Astrocyte (in vitro differentiated cells and primary cell): ENCODE data around the gene CLCN1. TPM values are rescaled to one million over a fixed set of nuclear protein-coding genes. Genes with fewer than 3 reads are reported as not detected.

Experiments used
- DNase-seq: peaks from one replicate; pipeline ENCODE4 v3.0.0-alpha.2; 2010; ENCODE audit warnings: low read depth
- FAIRE-seq: peaks from 2 replicates; lab custom pipeline; 2011; peaks lifted over from hg19 to GRCh38; lab: Jason Lieb, UNC
- H2AFZ ChIP-seq: 2 replicates; pipeline ENCODE4 v1.6.0; 2012; ENCODE audit warnings: low read depth, low read length, inconsistent platforms
- H3K27ac ChIP-seq: 2 replicates; pipeline ENCODE4 v1.5.1; 2011; ENCODE audit warnings: low read depth, low read length, inconsistent platforms
- H3K27me3 ChIP-seq: 2 replicates; pipeline ENCODE4 v1.6.0; 2011; ENCODE audit warnings: low read length, inconsistent platforms; ENCODE audit not compliant: insufficient read depth
- H3K36me3 ChIP-seq: 2 replicates; pipeline ENCODE4 v1.5.1; 2011; ENCODE audit warnings: low read length, inconsistent platforms; ENCODE audit not compliant: insufficient read depth
- H3K4me1 ChIP-seq: 2 replicates; pipeline ENCODE4 v1.5.1; 2011; ENCODE audit warnings: low read length, inconsistent platforms; ENCODE audit not compliant: insufficient read depth
- H3K4me2 ChIP-seq: 2 replicates; pipeline ENCODE4 v1.6.0; 2012; ENCODE audit warnings: low read length, inconsistent platforms
- H3K4me3 ChIP-seq: 2 replicates; pipeline ENCODE4 v1.5.1; 2011; ENCODE audit warnings: low read depth, mild to moderate bottlenecking, low read length, inconsistent platforms; ENCODE audit not compliant: insufficient read depth
- H3K79me2 ChIP-seq: 2 replicates; pipeline ENCODE4 v1.6.0; 2012; ENCODE audit warnings: mild to moderate bottlenecking, low read length, inconsistent platforms; ENCODE audit not compliant: insufficient read depth
- H3K9ac ChIP-seq: 2 replicates; pipeline ENCODE4 v1.6.0; 2012; ENCODE audit warnings: mild to moderate bottlenecking, low read length, inconsistent platforms
- H3K9me3 ChIP-seq: 2 replicates; pipeline ENCODE4 v1.5.1; 2012; ENCODE audit warnings: low read depth, mild to moderate bottlenecking, low read length, inconsistent platforms; ENCODE audit not compliant: insufficient read depth
- H4K20me1 ChIP-seq: 2 replicates; pipeline ENCODE4 v1.6.0; 2012; ENCODE audit warnings: low read length, inconsistent platforms; ENCODE audit not compliant: insufficient read depth
- H3K27ac Mint-ChIP-seq: one replicate; pipeline ENCODE4 v1.8.0; 2021; ENCODE audit warnings: mild to moderate bottlenecking, mixed read lengths; ENCODE audit not compliant: unreplicated experiment
- H3K27me3 Mint-ChIP-seq: one replicate; pipeline ENCODE4 v1.8.0; 2021; ENCODE audit warnings: low read depth, mixed read lengths; ENCODE audit not compliant: unreplicated experiment
- H3K36me3 Mint-ChIP-seq: one replicate; pipeline ENCODE4 v1.8.0; 2021; ENCODE audit warnings: low read depth, mixed read lengths; ENCODE audit not compliant: unreplicated experiment
- H3K4me1 Mint-ChIP-seq: one replicate; pipeline ENCODE4 v1.8.0; 2021; ENCODE audit warnings: low read depth, mixed read lengths; ENCODE audit not compliant: unreplicated experiment
- H3K4me3 Mint-ChIP-seq: one replicate; pipeline ENCODE4 v1.8.0; 2021; ENCODE audit warnings: mild to moderate bottlenecking, moderate library complexity, mixed read lengths; ENCODE audit not compliant: unreplicated experiment
- H3K9me3 Mint-ChIP-seq: one replicate; pipeline ENCODE4 v1.8.0; 2021; ENCODE audit warnings: mild to moderate bottlenecking, mixed read lengths; ENCODE audit not compliant: unreplicated experiment
- CTCF ChIP-seq: IDR thresholded peaks from 2 replicates; pipeline ENCODE4 v1.5.1; 2011; ENCODE audit warnings: low read depth, mild to moderate bottlenecking, inconsistent platforms, low read length, moderate library complexity; ENCODE audit not compliant: insufficient read depth
- EZH2 ChIP-seq: IDR thresholded peaks from 2 replicates; pipeline ENCODE4 v1.6.1; 2012; ENCODE audit warnings: mild to moderate bottlenecking, low read length, inconsistent platforms; ENCODE audit not compliant: insufficient read depth
- total RNA-seq: library from RNA; stranded (reverse); gene quantifications from 2 replicates; pipeline ENCODE4 v1.2.1, GENCODE V29; 2021

Gene CLCN1
- total RNA-seq, 1 donor from 2014 or later: not detected

- Mint-ChIP-seq H3K9me3 (no peaks in the 10 kb centered on the region), H3K4me3 (no peak overlapping the region), H3K4me1 (no peaks in the 10 kb centered on the region), H3K27ac (no peak overlapping the region), H3K27me3 (no peaks in the 10 kb centered on the region), H3K36me3 (peaks cover 22% of the 10 kb centered on the region)
- Histone ChIP-seq H3K9ac (no peak overlapping the region), H3K4me3 (no peak overlapping the region), H3K9me3 (no peaks in the 10 kb centered on the region), H4K20me1 (peaks cover 34% of the 10 kb centered on the region), H3K4me1 (no peaks in the 10 kb centered on the region), H3K36me3 (peaks cover 66% of the 10 kb centered on the region), H3K27me3 (no peaks in the 10 kb centered on the region), H3K79me2 (no peaks in the 10 kb centered on the region), H2AFZ (no peak overlapping the region), H3K27ac (no peak overlapping the region), H3K4me2 (no peak overlapping the region)
- FAIRE-seq (no peak), DNase-seq (no peak)
- TF ChIP-seq EZH2 (no peak), CTCF (peak; percentile 69)
Measured at GRCh38 chr7:143305423-143306070, 10.4 kb upstream of the CLCN1 start.

GRCh38 chr7:143308632-143309031, 7.3 kb upstream of the CLCN1 start:
- DNase-seq: no peak
- Histone ChIP-seq H3K9me3 (no peaks in the 10 kb centered on the region), H3K4me1 (no peaks in the 10 kb centered on the region), H3K9ac (no peak overlapping the region), H2AFZ (no peak overlapping the region), H4K20me1 (peaks cover 31% of the 10 kb centered on the region), H3K4me3 (no peak overlapping the region), H3K27me3 (no peaks in the 10 kb centered on the region), H3K4me2 (no peak overlapping the region), H3K79me2 (no peaks in the 10 kb centered on the region), H3K27ac (no peak overlapping the region), H3K36me3 (peaks cover 39% of the 10 kb centered on the region)
- no peak for FAIRE-seq
- H3K27ac Mint-ChIP-seq: no peak overlapping the region
- H3K4me3 Mint-ChIP-seq: no peak overlapping the region
- TF ChIP-seq CTCF (no peak), EZH2 (no peak)
- H3K36me3 Mint-ChIP-seq: peaks cover 19% of the 10 kb centered on the region
- H3K4me1 Mint-ChIP-seq: no peaks in the 10 kb centered on the region
- no peaks in the 10 kb centered on the region for H3K9me3 Mint-ChIP-seq
- no peaks in the 10 kb centered on the region for H3K27me3 Mint-ChIP-seq

GRCh38 chr7:143314127-143314526, 1.8 kb upstream of the CLCN1 start:
- Histone ChIP-seq H2AFZ (no peak overlapping the region), H3K4me1 (no peaks in the 10 kb centered on the region), H3K9me3 (no peaks in the 10 kb centered on the region), H3K27me3 (no peaks in the 10 kb centered on the region), H3K4me3 (no peak overlapping the region), H3K4me2 (no peak overlapping the region), H3K27ac (no peak overlapping the region), H3K9ac (no peak overlapping the region), H4K20me1 (no peaks in the 10 kb centered on the region), H3K36me3 (no peaks in the 10 kb centered on the region), H3K79me2 (no peaks in the 10 kb centered on the region)
- no peaks in the 10 kb centered on the region for H3K4me1 Mint-ChIP-seq
- H3K4me3 Mint-ChIP-seq: no peak overlapping the region
- peaks cover 4% of the 10 kb centered on the region for H3K36me3 Mint-ChIP-seq
- TF ChIP-seq EZH2 (no peak), CTCF (no peak)
- no peak for DNase-seq
- H3K9me3 Mint-ChIP-seq: no peaks in the 10 kb centered on the region
- no peak for FAIRE-seq
- peaks cover 19% of the 10 kb centered on the region for H3K27me3 Mint-ChIP-seq
- H3K27ac Mint-ChIP-seq: no peak overlapping the region
